Fibroblast of lung (primary cell): Measurements from ENCODE around the gene MAEL.

Experiments
- EZH2 ChIP-seq: IDR thresholded peaks from 2 replicates; pipeline ENCODE4 v1.5.1; 2012; ENCODE audit warnings: low read length, control low read depth, mild to moderate bottlenecking; ENCODE audit errors: missing control alignments
- TF ChIP-seq, protein P1 (sequence below), 2 donors: IDR thresholded peaks in 1 of 2; conservative IDR thresholded peaks in 1 of 2; 1 replicate in 1 of 2; 2 replicates in 1 of 2; pipeline ENCODE4 v1.5.1; 2011 to 2012; ENCODE audit warnings: low read length in 2 of 2, control low read depth in 1 of 2, inconsistent platforms in 1 of 2, low read depth in 1 of 2, mild to moderate bottlenecking in 1 of 2

DNA sequence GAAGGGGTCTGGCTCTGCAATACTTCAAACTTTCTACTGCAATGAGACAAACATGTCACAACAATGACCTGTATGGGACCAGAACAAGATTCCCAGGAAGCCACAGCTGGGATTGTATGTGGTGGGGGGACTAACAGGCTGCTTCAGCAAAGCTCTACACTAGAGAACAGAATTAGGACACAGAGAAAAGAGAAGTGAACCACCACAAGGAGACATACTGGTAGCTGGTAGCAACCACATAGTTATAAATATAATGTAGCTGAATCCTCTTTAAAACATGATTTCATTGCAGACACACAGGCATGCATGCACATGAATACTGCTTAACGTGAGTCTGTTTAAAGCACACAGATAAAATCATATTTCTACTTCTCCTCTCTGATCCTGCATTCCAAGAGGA, 10.3 kb upstream of the MAEL start:
- TF ChIP-seq, protein P1, sequence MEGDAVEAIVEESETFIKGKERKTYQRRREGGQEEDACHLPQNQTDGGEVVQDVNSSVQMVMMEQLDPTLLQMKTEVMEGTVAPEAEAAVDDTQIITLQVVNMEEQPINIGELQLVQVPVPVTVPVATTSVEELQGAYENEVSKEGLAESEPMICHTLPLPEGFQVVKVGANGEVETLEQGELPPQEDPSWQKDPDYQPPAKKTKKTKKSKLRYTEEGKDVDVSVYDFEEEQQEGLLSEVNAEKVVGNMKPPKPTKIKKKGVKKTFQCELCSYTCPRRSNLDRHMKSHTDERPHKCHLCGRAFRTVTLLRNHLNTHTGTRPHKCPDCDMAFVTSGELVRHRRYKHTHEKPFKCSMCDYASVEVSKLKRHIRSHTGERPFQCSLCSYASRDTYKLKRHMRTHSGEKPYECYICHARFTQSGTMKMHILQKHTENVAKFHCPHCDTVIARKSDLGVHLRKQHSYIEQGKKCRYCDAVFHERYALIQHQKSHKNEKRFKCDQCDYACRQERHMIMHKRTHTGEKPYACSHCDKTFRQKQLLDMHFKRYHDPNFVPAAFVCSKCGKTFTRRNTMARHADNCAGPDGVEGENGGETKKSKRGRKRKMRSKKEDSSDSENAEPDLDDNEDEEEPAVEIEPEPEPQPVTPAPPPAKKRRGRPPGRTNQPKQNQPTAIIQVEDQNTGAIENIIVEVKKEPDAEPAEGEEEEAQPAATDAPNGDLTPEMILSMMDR (conservative IDR thresholded peaks at IDR 0.05 in 1 of 2, IDR thresholded peaks at IDR 0.05 in 1 of 2; ENCODE audit: low read depth in 1 of 2, low read length in 2 of 2): no peak
- no peak for TF ChIP-seq EZH2
